Chondrocyte (in vitro differentiated cells): ENCODE results near the gene RPL19. TPM values are rescaled to one million over a fixed set of nuclear protein-coding genes. Genes with fewer than 3 reads are reported as not detected.
"Not testable (repeated sequence)": the region's sequence is repeated elsewhere in the genome, so short reads cannot be mapped to it uniquely, and the experiment has no call there.

Source experiments
- DNase-seq: peaks from one replicate; pipeline ENCODE4 v3.0.0; 2021; ENCODE audit warnings: mixed read lengths, low spot score
- H3K27ac Mint-ChIP-seq: one replicate; pipeline ENCODE4 v1.8.0; 2021; ENCODE audit warnings: mild to moderate bottlenecking, moderate library complexity, mixed read lengths; ENCODE audit not compliant: unreplicated experiment
- H3K27me3 Mint-ChIP-seq: 2 replicates; pipeline ENCODE4 v1.8.0; 2021; ENCODE audit warnings: low read depth, mixed read lengths
- H3K36me3 Mint-ChIP-seq: 2 replicates; pipeline ENCODE4 v1.8.0; 2021; ENCODE audit warnings: low read depth, mixed read lengths
- H3K4me1 Mint-ChIP-seq: 2 replicates; pipeline ENCODE4 v1.8.0; 2021; ENCODE audit warnings: low read depth, mild to moderate bottlenecking, mixed read lengths
- H3K4me3 Mint-ChIP-seq: one replicate; pipeline ENCODE4 v1.8.0; 2021; ENCODE audit warnings: mild to moderate bottlenecking, moderate library complexity, mixed read lengths; ENCODE audit not compliant: unreplicated experiment
- H3K9me3 Mint-ChIP-seq: 2 replicates; pipeline ENCODE4 v1.8.0; 2021; ENCODE audit warnings: low read depth, mixed read lengths
- total RNA-seq: library from RNA; stranded (reverse); gene quantifications from 3 replicates; pipeline ENCODE4 v1.2.1, GENCODE V29; 2021
- TF ChIP-seq, protein P1 (sequence below): fragments of 200-600 bp; sonication (generic); IDR thresholded peaks from 2 replicates; pipeline ENCODE4 v1.5.0; 2021; ENCODE audit warnings: antibody characterized with exemption, mild to moderate bottlenecking, moderate library complexity

RPL19 gene
- total RNA-seq, 1 donor from 2014 or later = 1,035 TPM

DNA sequence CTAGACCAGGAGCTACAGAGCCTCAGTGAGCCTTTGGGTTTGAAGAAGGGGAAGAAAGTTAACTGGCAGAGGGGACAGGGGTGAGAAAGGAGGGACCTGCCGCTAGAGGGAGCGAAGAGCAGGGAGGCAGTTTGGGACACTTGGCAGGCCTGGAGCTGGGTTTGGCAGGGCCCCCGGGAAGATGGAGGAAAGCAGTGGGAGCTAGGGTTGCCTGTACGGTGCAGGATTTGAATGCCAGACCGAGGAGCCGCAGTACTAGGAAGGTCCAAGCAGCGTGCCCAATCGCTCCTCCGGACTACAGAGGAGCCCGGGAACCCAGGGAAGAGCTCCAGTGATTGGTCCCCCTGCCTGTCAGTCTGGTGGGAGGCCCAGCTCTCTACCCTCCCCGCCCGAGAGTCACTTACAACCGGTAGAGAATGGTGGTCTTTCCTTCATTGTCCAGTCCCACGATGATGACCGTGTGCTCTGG is 35.4 kb upstream of the RPL19 start:
- DNase-seq = peak; percentile 93
- H3K27ac Mint-ChIP-seq = peak overlapping the region; percentile 25
- peaks cover 1% of the 10 kb centered on the region for H3K27me3 Mint-ChIP-seq
- H3K36me3 Mint-ChIP-seq = no peaks in the 10 kb centered on the region
- peaks cover 3% of the 10 kb centered on the region for H3K9me3 Mint-ChIP-seq
- H3K4me1 Mint-ChIP-seq = peaks cover 19% of the 10 kb centered on the region
- peak overlapping the region; percentile 78 for H3K4me3 Mint-ChIP-seq
- TF ChIP-seq, protein P1, sequence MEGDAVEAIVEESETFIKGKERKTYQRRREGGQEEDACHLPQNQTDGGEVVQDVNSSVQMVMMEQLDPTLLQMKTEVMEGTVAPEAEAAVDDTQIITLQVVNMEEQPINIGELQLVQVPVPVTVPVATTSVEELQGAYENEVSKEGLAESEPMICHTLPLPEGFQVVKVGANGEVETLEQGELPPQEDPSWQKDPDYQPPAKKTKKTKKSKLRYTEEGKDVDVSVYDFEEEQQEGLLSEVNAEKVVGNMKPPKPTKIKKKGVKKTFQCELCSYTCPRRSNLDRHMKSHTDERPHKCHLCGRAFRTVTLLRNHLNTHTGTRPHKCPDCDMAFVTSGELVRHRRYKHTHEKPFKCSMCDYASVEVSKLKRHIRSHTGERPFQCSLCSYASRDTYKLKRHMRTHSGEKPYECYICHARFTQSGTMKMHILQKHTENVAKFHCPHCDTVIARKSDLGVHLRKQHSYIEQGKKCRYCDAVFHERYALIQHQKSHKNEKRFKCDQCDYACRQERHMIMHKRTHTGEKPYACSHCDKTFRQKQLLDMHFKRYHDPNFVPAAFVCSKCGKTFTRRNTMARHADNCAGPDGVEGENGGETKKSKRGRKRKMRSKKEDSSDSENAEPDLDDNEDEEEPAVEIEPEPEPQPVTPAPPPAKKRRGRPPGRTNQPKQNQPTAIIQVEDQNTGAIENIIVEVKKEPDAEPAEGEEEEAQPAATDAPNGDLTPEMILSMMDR = peak; percentile 90

DNA sequence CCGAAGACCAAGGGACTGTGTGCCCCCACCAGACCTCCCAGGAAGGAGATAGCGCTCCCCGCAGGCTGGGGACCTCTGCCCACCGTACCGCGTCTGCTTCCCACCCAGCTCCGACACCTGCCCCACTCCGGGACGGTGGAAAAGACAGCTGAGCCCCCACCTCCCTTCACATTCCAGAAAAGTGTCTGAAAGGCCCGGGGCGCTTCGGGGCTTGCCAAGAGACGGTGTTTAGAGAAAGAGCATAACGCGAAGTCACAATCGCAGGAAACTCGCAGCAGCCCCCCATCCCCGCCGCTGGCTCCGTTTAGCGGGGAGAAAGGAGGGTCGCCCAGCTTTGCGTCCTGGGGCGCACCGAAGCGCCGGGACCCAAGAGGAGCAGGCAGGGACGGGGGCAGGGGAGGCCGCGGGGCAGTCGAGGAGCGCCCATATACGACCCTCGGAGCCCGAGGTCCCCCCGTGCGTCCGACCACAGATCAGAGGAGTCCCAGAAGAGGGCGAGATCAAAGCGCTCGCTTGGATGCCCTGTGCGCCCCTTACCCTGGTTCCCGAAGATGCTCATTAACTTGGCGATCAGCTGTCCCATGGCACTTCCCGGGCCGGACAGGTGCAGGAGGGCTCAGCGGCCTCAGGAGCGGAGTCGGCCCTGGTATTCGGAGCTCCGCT is 34.8 kb upstream of the RPL19 start:
- DNase-seq = no peak
- H3K36me3 Mint-ChIP-seq = no peaks in the 10 kb centered on the region
- H3K4me1 Mint-ChIP-seq = peaks cover 19% of the 10 kb centered on the region
- H3K27me3 Mint-ChIP-seq = peaks cover 1% of the 10 kb centered on the region
- peaks cover 3% of the 10 kb centered on the region for H3K9me3 Mint-ChIP-seq
- H3K4me3 Mint-ChIP-seq = peak overlapping the region; percentile 78
- TF ChIP-seq, protein P1 = no peak
- no peak overlapping the region for H3K27ac Mint-ChIP-seq

DNA sequence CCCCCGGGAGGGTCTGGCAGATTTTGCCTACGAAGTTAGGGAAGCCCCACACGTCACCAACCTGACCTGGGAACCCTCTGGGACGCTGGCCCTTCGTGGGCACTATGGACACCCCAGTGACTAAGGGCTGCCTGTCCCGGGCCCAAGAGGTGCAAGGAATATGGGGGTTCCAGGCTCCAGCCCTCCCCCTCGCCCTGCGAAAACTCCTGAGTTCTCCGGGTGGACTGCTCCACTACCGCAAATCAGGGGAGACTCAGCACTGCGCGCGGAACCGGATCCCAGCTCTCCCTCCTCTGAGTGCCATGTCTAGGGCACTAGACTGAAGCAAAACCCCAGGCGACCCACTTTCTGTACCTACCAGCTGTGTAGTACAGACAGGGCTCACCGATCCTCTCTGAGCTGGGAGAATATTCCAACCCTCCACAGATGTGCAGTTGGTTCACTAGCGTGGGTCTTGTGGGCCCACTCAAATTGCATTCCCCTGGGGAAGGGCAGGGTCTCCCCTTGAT is 34.2 kb upstream of the RPL19 start, which contains the start of gene ARL5C:
ARL5C (minus strand) TSS at position 321 of the 509 bp plus-strand sequence. CDS start 401 bp downstream, outside the sequence.
- Mint-ChIP-seq H3K9me3 (peaks cover 3% of the 10 kb centered on the region), H3K4me1 (peaks cover 19% of the 10 kb centered on the region), H3K4me3 (peak within 1 kb of the TSS; percentile 78), H3K36me3 (no peaks in the 10 kb centered on the region), H3K27me3 (peaks cover 1% of the 10 kb centered on the region), H3K27ac (no peak within 1 kb of the TSS)
- no peak for DNase-seq
- TF ChIP-seq, protein P1 = no peak

GRCh38 chr17:39166437-39167335 is 33.4 kb upstream of the RPL19 start:
- no peak for DNase-seq
- H3K27ac Mint-ChIP-seq = no peak overlapping the region
- H3K4me1 Mint-ChIP-seq = peaks cover 19% of the 10 kb centered on the region
- H3K9me3 Mint-ChIP-seq = peaks cover 3% of the 10 kb centered on the region
- no peak overlapping the region for H3K4me3 Mint-ChIP-seq
- H3K36me3 Mint-ChIP-seq = no peaks in the 10 kb centered on the region
- peaks cover 1% of the 10 kb centered on the region for H3K27me3 Mint-ChIP-seq
- TF ChIP-seq, protein P1 = no peak

DNA sequence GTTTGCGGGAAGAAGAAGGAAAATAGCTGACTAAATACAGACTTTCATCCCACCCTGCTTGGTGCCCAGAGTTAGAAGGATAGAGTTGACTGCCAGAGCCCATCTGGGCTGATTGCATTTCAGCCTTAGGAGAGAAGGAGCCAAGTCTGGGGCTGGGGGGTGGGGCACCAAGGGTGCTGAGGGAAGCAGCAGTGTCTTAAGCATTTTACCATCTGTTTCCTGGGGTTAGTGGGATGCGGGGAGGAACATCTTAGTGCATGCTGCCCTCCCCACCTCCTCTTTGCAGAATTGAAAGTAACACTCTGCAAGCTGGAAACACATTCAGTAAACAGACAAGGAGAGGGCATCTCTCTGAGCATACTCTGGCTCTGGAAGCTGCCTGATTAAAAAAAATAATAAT is 32.6 kb upstream of the RPL19 start:
- DNase-seq = no peak
- Mint-ChIP-seq H3K4me1 (peaks cover 19% of the 10 kb centered on the region), H3K27ac (no peak overlapping the region), H3K4me3 (no peak overlapping the region), H3K9me3 (peaks cover 3% of the 10 kb centered on the region), H3K36me3 (no peaks in the 10 kb centered on the region), H3K27me3 (peaks cover 1% of the 10 kb centered on the region)
- TF ChIP-seq, protein P1 = no peak

DNA sequence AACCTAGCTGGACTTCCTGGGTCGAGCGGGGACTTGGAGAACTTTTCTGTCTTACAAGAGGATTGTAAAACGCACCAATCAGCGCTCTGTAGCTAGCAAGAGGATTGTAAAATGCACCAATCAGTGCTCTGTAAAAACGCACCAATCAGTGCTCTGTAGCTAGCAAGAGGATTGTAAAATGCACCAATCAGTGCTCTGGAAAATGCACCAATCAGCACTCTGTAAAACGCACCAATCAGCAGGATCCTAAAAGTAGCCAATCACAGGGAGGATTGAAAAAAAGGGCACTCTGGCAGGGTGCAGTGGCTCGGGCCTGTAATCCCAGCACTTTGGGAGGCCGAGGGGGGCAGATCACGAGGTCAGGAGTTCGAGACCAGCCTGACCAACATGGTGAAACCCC is 31.6 kb upstream of the RPL19 start:
- H3K4me3 Mint-ChIP-seq, H3K36me3 Mint-ChIP-seq, H3K9me3 Mint-ChIP-seq, H3K27ac Mint-ChIP-seq, DNase-seq, H3K27me3 Mint-ChIP-seq: not testable (repeated sequence)
- H3K4me1 Mint-ChIP-seq = peaks cover 19% of the 10 kb centered on the region
